HG03571 (cell line): ENCODE measurements around the gene RDH11.

ENCODE experiments used
- ATAC-seq: cut with Tn5 transposase; IDR thresholded peaks from one replicate; pipeline ENCODE4 v1.9.1; 2021; ENCODE audit not compliant: unreplicated experiment

RDH11 gene

GRCh38 chr14:67650694-67651093 lies 44.9 kb downstream of the RDH11 start:
- no peak for ATAC-seq

DNA sequence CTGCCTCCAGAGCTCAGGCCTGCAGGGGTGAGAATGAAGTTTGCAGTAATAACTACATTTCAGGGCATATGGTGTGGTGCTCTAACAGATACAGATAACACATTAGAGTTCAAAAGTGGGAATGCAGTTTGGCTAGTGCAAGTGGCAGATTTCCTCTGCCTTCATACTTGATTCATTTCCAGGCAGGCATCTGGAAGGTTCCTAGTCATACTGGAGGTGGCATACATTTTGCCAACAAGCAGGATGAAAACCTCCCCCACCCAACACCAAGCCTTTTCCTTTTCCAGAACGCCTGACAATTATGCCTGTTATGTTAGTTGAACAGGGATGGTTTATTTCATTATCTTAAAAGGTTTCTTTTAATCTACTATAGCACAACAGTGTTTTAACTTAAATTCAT lies 45.4 kb downstream of the RDH11 start:
- ATAC-seq: no peak

- ATAC-seq: no peak
Observed at GRCh38 chr14:67646131-67646530, 49.4 kb downstream of the RDH11 start.

- no peak for ATAC-seq
Observed at GRCh38 chr14:67645414-67645813, 50.1 kb downstream of the RDH11 start.

DNA sequence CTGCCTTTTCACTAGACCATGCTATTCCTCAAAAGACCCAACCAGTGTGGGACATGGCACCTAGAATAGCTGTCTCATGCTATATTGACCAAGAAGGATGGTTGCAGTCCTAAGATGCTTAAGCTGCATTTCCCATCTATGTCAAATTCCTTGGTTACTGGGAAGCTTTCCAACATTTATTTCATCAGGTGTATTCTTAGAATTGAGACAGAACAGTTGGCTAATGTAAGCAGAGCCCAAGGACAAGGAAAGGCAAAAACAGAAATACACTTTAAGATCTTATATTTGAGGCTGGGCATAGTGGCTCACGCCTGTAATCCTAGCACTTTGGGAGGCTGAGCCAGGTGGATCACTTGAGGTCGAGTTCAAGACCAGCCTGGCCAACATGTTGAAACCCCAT lies 51.1 kb downstream of the RDH11 start:
- no peak for ATAC-seq

DNA sequence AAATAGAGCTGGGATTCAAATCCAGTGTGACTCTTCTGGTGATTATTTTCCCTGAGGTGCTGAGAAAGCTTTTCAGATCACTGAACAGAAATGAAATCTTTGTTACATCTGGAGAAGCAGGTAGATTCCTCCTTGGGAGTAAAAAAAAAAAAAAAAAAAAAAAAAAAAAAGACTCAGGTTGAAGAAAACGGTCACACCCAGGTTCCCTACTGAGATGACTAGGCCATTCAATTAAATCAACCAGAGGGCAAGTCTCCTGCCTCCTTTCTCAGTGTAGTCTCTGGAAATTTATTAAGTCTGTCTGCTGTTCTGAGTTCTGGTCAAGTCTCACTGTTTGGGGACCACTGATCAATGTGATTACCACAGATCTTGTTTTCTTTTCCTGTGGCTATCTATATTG lies 51.9 kb downstream of the RDH11 start:
- ATAC-seq: no peak

DNA sequence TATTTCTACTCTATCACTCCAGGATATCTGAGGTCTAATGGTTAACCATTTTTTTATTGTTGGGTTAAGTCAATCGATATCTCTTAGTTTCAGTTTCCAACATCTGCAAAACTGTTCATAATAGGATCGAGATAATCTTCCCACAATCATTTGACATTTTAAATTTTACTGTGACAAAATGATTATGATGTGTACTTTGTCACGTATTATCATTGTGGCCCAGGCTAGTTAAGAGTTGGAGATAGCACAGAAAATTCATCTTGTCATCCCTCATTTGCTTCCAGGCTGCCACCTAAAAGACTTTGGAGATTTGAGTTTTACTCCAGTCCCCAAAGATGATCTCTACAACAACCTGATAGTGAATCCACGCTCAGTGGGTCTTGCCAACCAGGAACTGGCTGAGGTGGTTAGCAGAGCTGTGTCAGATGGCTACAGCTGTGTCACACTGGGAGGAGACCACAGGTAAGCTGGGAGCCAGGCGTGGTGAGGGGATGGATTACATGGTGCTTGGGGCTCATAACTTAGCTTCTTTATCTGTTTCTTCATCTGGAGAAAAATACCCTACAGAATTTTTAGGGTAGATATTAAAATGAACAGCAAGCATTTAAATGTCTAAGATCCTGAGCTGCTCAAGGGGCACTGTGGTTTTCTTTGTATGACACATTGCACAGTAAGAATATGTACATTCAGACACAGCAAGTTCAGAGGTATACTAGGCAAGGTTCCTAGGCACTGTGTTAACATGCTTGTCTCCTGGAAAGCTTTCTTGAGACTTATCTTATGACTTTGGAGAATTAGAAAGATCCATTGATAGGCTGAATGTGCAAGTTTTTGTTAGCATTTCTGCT lies 53.4 kb downstream of the RDH11 start:
- ATAC-seq: no peak

DNA sequence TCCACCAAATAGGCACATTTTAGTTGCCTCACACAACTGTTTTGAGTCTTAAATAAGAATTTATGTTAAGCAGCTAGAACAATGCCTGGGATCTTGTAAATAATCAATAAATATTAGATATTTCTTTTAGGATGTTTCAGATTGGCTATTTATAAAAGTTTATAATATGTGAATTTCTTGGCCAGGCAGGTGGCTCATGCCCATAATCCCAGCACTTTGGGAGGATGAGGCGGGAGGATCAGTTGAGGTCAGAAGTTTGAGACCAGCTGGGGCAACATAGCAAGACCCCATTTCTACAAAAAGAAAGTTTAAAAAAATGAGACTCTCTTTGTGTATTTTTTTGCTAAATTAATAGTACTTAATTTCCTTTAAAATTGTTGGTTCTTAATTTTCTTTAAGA lies 54.1 kb downstream of the RDH11 start:
- no peak for ATAC-seq

GRCh38 chr14:67638642-67639041 lies 56.9 kb downstream of the RDH11 start:
- ATAC-seq: no peak

DNA sequence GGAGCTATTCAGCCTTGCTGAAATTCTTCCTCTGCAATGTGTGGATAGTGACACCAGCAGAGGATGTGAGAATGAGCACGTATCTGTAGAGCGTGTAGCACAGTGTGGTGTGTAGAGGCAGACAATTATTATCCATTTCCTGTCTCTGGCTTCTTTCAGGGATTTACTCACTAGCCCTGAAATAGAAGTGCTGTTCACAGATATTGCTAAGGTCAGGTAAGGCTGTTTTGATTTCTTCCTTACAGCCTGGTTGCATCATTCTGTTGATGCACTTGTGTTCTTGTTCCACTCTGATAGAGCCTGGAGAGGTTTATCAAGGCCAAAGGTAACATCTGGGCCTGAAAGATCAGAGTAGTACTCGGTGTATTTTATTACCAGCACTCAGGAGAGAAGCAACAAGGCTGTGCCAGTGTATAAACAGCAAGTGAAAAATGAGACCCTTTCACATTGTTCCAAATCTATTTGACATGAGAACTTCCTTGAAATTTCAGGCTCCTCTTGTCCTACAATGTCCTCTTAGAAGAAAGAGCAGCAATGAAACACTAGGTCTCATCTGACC lies 59.1 kb downstream of the RDH11 start:
- ATAC-seq: no peak

GRCh38 chr14:67633451-67634147 lies 62.0 kb downstream of the RDH11 start:
- ATAC-seq: no peak

DNA sequence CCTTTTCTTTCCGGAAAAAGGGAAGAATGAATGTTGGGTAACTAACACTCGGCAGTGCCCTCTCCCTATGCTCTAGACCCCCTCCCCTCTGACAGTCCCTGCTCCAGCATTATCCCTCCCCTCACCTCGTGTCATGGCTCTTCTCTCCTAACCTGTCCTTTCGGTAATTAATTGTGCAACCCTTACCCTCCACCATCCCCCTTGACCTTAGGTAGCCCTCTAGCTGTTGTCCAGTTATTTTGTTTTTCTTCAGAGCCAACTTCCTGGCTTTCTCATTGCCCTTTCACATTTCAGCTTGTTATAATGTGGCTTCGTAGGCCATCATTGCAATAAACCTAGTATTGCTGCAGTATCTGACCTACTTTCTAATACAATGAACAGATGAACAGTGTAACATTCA lies 64.6 kb downstream of the RDH11 start:
- no peak for ATAC-seq

DNA sequence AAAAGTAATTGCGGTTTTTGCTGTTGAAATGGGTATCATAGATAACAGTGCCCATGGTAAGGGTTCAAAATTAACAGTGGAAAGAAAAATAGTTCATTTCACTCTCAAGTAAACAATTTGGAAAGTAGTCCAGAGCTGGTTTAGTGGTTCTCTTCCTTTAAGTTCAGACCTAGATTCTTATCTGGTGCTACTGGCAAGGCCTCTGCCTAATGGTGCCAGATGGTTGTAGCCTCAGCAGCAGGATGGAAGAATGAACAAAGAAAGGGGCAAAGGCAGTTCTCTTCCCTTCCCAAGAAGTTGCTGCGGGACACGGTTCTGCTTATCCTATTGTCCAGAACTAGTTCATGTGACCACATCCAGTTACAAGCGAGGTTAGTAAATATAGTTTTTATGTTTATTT lies 65.4 kb downstream of the RDH11 start:
- ATAC-seq: no peak

GRCh38 chr14:67627519-67627918 lies 68.0 kb downstream of the RDH11 start:
- no peak for ATAC-seq
